MV-4-11 (cell line): Measurements from ENCODE around the gene TMEM9.

Source experiments
- DNase-seq: peaks from one replicate; lab custom pipeline; 2025; lab: John Stamatoyannopoulos, UW

TMEM9 gene

GRCh38 chr1:201126832-201127754 lies 27.2 kb downstream of the TMEM9 start, which contains the start of gene ASCL5:
ASCL5 (minus strand) TSS chr1:201127184; CDS start chr1:201115372, 11,812 bp downstream.
- no peak for DNase-seq

- DNase-seq, result no peak
Observed at GRCh38 chr1:201126463-201126831, 27.8 kb downstream of the TMEM9 start.

- DNase-seq, result no peak
Observed at GRCh38 chr1:201125800-201126199, 28.5 kb downstream of the TMEM9 start.

DNA sequence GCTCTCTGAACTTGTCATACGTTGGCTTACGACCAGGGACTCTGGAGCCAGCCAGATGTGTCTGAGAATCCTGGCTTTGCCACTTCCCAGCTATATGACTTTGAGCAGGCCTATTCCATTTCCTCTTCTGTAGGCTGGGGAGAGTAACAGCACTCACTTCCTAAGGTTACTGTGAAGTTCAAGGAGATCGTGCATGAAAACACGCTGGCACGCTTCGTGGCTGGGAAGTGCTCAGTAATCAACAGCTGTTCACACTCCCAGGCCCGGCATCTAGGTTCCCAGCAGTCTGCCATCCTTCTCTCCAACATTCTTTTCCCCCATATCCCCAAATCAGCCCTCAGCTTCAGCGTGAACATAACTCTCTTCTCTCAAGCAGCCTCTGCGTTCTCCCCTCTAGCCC lies 29.3 kb downstream of the TMEM9 start:
- no peak for DNase-seq

- no peak for DNase-seq
Observed at GRCh38 chr1:201123866-201124265, 30.4 kb downstream of the TMEM9 start.

GRCh38 chr1:201122321-201122957 lies 31.8 kb downstream of the TMEM9 start:
- no peak for DNase-seq

GRCh38 chr1:201119206-201120197 lies 34.8 kb downstream of the TMEM9 start:
- DNase-seq, result peak; percentile 42

GRCh38 chr1:201116091-201116490 lies 38.2 kb downstream of the TMEM9 start:
- DNase-seq, result no peak

- DNase-seq, result no peak
Observed at GRCh38 chr1:201115390-201115937, 38.8 kb downstream of the TMEM9 start.

DNA sequence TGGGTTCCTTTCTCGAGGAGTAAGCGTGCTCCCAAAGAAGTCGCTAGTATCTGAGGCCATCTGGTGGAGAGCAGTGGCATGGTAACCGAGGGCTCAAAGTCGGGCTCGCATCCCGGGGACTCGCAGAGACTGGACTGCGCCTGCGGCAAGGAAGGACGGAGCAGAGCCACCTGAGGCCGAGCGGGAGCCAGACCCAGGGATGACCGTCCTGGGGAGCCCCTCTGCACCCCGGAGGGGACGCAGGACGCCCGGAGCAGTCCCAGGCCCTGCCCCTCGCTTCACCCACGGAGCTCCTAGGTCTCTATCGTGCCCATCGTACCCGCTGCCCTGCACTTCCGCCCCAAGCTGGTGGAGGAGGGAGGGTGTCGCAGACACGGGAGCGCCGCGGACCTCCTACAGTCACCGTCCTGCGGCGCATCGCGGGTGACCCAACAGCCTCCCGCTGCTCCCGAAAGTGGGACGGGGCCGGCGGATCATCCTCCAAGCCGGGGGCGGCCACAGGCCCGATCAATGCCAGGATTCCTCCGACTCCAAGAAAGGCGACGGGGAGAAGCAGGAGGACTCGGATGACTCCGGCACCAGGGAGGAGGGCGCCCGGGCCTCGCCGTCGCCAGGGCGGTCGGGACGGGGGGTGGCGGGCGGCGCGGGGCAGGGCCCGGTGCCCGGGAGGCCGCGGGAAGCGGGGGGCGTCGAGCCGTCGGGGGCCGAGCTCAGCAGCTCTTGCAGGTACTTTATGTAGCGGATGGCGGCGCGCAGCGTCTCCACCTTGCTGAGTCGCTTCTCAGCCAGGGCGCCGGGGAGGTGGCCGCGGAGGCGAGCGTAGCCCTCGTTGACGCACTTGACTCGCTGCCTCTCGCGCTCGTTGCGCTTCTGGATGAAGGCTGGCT lies 39.8 kb downstream of the TMEM9 start:
- DNase-seq, result peak; percentile 78

DNA sequence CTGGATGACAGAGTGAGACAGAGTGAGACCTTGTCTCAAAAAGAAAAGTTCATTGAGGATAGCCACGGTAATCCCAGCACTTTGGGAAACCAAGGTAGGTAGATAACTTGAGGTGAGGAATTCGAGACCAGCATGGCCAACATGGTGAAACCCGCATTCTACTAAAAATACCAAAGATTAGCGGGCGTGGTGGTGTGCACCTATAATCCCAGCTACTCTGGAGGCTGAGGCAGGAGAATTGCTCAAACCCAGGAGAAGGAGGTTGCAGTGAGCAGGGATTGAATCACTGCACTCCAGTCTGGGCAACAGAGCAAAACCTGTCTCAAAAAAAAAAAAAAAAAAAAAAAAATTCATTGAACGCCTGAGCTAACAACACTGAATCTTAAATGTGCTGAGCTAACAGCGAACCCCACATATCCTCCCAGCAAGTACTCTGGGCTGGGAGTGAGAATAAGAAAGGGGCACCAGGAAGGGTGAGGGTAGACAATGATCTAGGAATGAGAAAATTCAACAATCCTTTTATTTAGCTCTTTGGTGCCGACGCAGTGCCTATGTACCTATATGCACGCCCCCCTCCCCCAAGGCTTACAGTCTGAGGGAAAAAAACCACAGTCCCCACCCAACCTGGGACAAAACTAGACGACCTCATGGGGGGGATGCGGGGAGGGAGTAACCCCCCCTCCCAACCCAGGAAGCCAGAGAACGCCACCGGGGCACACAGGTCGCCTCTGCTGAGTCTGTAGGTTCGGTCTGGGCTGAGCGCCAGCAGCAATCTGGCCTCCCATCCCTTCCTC lies 40.6 kb downstream of the TMEM9 start:
- DNase-seq, result no peak

GRCh38 chr1:201112926-201113325 lies 41.3 kb downstream of the TMEM9 start:
- no peak for DNase-seq

- DNase-seq, result no peak
Observed at GRCh38 chr1:201112173-201112731, 42.0 kb downstream of the TMEM9 start, which contains the start of gene CACNA1S. CACNA1S (minus strand) TSS chr1:201112426; CDS start chr1:201112339, 87 bp downstream.

DNA sequence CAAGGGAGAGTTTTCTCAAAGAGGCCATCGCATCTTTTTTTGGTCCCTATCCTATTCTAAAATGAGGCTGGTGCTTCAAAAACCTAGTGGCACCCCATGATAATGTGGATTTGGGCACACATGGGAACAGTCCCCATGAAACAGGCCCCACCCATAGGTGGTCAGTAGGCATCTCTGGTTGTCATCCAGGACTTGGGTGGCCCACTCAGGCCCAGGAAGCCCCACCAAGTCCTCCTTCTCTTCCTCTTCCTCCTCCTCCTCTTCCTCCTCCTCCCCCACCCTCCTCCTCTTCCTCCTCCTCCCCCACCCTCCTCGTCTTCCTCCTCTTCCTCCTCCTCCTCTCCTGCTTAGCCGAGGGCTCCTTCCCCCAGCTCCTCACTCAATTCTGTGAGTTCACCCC lies 42.6 kb downstream of the TMEM9 start:
- DNase-seq, result no peak

DNA sequence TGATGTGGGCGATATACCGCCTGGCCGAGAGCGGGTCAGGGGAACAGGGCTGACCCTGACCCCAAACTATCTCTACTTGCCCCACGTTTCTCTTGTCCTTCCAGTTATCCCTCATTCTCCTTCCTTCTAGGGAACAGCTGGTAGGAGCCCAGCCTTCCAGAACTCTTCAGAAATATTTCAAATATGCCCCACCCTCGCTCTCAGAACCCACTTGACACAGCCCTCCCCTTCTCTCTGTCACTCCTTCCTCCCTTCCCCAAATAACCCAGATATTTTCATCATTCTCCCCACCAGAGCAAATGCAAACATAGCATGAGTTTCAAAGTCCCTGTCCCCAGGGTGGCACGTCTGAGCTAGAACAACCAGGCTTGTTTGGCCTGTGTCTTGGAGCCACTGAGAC lies 43.1 kb downstream of the TMEM9 start:
- DNase-seq, result no peak

- DNase-seq, result no peak
Observed at GRCh38 chr1:201110616-201111015, 43.7 kb downstream of the TMEM9 start.

GRCh38 chr1:201110138-201110537 lies 44.1 kb downstream of the TMEM9 start:
- DNase-seq, result no peak

DNA sequence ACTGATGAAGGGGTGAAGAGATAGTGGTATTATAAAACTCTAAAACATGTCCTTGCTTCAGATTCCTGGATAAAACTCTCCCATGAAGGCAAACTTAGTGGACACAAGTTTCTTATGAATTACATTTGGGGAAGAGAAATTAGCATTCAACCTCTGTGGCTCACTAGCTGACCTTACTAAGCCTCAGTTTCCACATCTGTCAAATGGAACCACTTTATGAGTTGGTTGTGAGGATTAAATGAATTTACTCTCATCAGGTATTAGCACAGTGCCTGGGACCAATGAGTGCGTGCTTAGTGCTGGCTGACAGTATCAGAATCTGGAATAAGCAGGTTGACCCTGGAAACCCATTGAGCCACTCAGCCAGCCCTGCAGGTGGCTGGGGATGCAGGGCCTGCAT lies 44.6 kb downstream of the TMEM9 start:
- no peak for DNase-seq

GRCh38 chr1:201108614-201109013 lies 45.7 kb downstream of the TMEM9 start:
- no peak for DNase-seq
